COLO829 (cell line): ENCODE measurements around the gene FBLN1.
"Not testable (repeated sequence)": the region's sequence is repeated elsewhere in the genome, so short reads cannot be mapped to it uniquely, and the experiment has no call there.

Source experiments
- DNase-seq: peaks from one replicate; pipeline ENCODE4 v3.0.0; 2012; ENCODE audit warnings: low spot score

Gene FBLN1

GRCh38 chr22:45612940-45613339, 110.3 kb downstream of the FBLN1 start:
- no peak for DNase-seq

GRCh38 chr22:45615364-45615763, 112.7 kb downstream of the FBLN1 start:
- no peak for DNase-seq

GRCh38 chr22:45616432-45616831, 113.7 kb downstream of the FBLN1 start:
- no peak for DNase-seq

GRCh38 chr22:45617948-45618347, 115.3 kb downstream of the FBLN1 start:
- no peak for DNase-seq

- no peak for DNase-seq
These were observed 118.0 kb downstream of the FBLN1 start for GRCh38 chr22:45620706-45621105.

- no peak for DNase-seq
These were observed 119.3 kb downstream of the FBLN1 start for GRCh38 chr22:45621836-45622600.

GRCh38 chr22:45623464-45624145, 120.9 kb downstream of the FBLN1 start:
- DNase-seq = not testable (repeated sequence)

GRCh38 chr22:45626198-45626651, 123.5 kb downstream of the FBLN1 start:
- DNase-seq = no peak

GRCh38 chr22:45627489-45628233, 125.0 kb downstream of the FBLN1 start:
- DNase-seq = no peak

- DNase-seq = no peak
These were observed 125.8 kb downstream of the FBLN1 start for GRCh38 chr22:45628515-45628914.

- DNase-seq = no peak
These were observed 126.9 kb downstream of the FBLN1 start for GRCh38 chr22:45629469-45630089.

GRCh38 chr22:45630436-45630835, 127.8 kb downstream of the FBLN1 start:
- DNase-seq = no peak

- DNase-seq = no peak
These were observed 128.6 kb downstream of the FBLN1 start for GRCh38 chr22:45631140-45631840.

GRCh38 chr22:45631841-45632238, 129.2 kb downstream of the FBLN1 start:
- no peak for DNase-seq

GRCh38 chr22:45632791-45633515, 130.3 kb downstream of the FBLN1 start:
- no peak for DNase-seq

- DNase-seq = no peak
These were observed 134.0 kb downstream of the FBLN1 start for GRCh38 chr22:45636683-45637082.

- no peak for DNase-seq
These were observed 135.5 kb downstream of the FBLN1 start for GRCh38 chr22:45638197-45638596.

GRCh38 chr22:45638834-45639746, 136.4 kb downstream of the FBLN1 start:
- no peak for DNase-seq

- DNase-seq = no peak
These were observed 137.0 kb downstream of the FBLN1 start for GRCh38 chr22:45639747-45640102.
